Memory B cell (primary cell): ENCODE measurements around the gene PPP1R9A.

Experiments used
- ATAC-seq: fragments of 150-1000 bp; cut with Tn5 transposase; 2 replicates; pipeline ENCODE4 v1.10.0; 2021; ENCODE audit warnings: low read depth, mild to moderate bottlenecking, moderate library complexity
- DNase-seq, 2 donors: peaks; one replicate each; pipeline ENCODE4 v3.0.0; 2022; ENCODE audit warnings: low spot score in 2 of 2
- H3K27ac Mint-ChIP-seq: one replicate; pipeline ENCODE4 v1.8.0; 2022; ENCODE audit warnings: mild to moderate bottlenecking, moderate library complexity, mixed read lengths
- H3K27me3 Mint-ChIP-seq: one replicate; pipeline ENCODE4 v1.8.0; 2022; ENCODE audit warnings: mixed read lengths
- H3K36me3 Mint-ChIP-seq: one replicate; pipeline ENCODE4 v1.8.0; 2022; ENCODE audit warnings: mild to moderate bottlenecking, mixed read lengths
- H3K4me1 Mint-ChIP-seq: one replicate; pipeline ENCODE4 v1.8.0; 2022; ENCODE audit warnings: mixed read lengths
- H3K4me3 Mint-ChIP-seq: one replicate; pipeline ENCODE4 v1.8.0; 2022; ENCODE audit warnings: mild to moderate bottlenecking, moderate library complexity, mixed read lengths
- H3K9me3 Mint-ChIP-seq: one replicate; pipeline ENCODE4 v1.8.0; 2022; ENCODE audit warnings: mixed read lengths

PPP1R9A gene

DNA sequence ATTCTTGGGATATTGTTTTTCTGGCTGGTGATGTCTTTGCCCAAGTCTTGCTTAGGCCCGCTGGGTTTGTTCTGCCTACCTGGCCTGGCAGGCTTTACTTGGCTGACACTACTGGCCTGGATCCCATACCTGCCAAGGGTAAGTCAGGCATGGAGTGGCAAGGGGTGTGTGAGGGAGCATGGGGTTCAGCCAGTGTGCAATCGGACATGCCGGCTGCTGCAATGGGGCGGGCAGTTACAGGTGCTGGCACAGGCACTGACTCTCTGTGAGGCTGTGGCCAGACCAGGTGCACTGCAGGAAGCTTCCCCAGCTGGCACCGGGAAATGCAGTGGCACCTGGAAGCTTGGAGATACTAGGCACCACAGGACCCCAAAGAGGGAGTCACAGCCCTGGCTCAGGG lies 248.6 kb downstream of the PPP1R9A start:
- H3K4me3 Mint-ChIP-seq: no peak overlapping the region
- H3K9me3 Mint-ChIP-seq: peaks cover 2% of the 10 kb centered on the region
- H3K36me3 Mint-ChIP-seq: no peaks in the 10 kb centered on the region
- H3K4me1 Mint-ChIP-seq: no peaks in the 10 kb centered on the region
- ATAC-seq (no peak), DNase-seq (no peak)
- H3K27ac Mint-ChIP-seq: no peak overlapping the region
- H3K27me3 Mint-ChIP-seq: no peaks in the 10 kb centered on the region

DNA sequence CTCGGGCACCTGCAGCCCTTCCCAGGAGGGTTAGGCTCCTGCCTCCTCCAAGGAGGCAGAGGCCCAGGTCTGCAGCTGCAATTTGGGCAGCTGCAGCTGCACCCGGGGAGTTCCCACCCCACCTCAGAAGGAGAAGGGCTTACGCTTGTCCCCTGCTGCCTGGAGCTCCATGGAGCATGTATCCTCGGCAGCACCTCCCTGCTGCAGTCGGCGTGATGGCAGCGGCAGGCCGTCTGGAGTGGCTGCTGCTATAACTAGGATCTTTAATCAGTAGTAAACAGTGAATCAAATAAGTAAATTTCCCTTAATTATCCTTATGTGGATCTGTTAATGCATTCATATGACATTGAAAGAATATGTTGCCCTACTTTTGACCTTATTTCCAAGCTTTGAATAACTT lies 250.0 kb downstream of the PPP1R9A start:
- H3K4me3 Mint-ChIP-seq: no peak overlapping the region
- no peaks in the 10 kb centered on the region for H3K27me3 Mint-ChIP-seq
- H3K36me3 Mint-ChIP-seq: no peaks in the 10 kb centered on the region
- peaks cover 2% of the 10 kb centered on the region for H3K9me3 Mint-ChIP-seq
- no peaks in the 10 kb centered on the region for H3K4me1 Mint-ChIP-seq
- ATAC-seq (no peak), DNase-seq (no peak)
- H3K27ac Mint-ChIP-seq: no peak overlapping the region

DNA sequence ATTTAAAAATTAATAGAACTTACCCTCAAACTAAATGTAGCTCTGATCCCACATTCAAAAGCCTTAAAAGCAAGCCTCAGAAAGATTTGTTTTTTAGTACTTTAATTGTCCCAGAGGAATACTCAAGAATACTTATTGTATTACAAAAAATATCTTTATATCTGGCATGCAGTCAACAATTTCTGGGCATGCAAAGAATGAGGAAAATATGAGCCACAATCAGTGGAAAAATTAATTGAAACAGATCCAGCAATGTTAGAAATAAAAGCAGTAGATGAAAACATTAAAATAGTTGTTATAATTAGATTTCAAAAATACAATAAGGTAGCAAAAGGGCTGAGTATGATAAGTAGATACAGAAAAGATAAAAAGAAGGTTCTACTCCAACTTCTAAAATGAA lies 262.3 kb downstream of the PPP1R9A start:
- no peak overlapping the region for H3K4me3 Mint-ChIP-seq
- H3K4me1 Mint-ChIP-seq: no peaks in the 10 kb centered on the region
- no peak overlapping the region for H3K27ac Mint-ChIP-seq
- H3K36me3 Mint-ChIP-seq: no peaks in the 10 kb centered on the region
- no peaks in the 10 kb centered on the region for H3K9me3 Mint-ChIP-seq
- H3K27me3 Mint-ChIP-seq: peaks cover 5% of the 10 kb centered on the region
- ATAC-seq (no peak), DNase-seq (no peak)

DNA sequence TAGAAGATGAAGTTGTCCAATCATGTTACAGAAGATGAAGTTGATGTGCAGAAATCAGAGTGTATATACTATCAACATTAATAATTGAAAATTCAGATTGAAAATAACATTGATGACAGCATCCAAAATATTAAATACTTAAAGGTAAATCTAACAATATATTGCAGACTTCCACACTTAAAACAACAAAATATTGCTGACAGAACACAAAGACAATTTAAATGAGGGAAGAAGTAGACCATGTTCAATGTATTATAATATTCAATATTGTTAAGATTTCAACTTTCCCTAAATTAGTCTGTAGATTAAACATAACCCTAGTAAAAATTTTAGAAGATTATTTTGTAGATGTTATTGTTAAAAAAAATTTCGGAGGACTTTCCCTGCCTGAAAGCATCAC lies 265.0 kb downstream of the PPP1R9A start:
- H3K4me1 Mint-ChIP-seq: no peaks in the 10 kb centered on the region
- ATAC-seq (no peak), DNase-seq (no peak)
- no peaks in the 10 kb centered on the region for H3K36me3 Mint-ChIP-seq
- H3K27me3 Mint-ChIP-seq: no peaks in the 10 kb centered on the region
- peaks cover 2% of the 10 kb centered on the region for H3K9me3 Mint-ChIP-seq
- no peak overlapping the region for H3K4me3 Mint-ChIP-seq
- no peak overlapping the region for H3K27ac Mint-ChIP-seq

DNA sequence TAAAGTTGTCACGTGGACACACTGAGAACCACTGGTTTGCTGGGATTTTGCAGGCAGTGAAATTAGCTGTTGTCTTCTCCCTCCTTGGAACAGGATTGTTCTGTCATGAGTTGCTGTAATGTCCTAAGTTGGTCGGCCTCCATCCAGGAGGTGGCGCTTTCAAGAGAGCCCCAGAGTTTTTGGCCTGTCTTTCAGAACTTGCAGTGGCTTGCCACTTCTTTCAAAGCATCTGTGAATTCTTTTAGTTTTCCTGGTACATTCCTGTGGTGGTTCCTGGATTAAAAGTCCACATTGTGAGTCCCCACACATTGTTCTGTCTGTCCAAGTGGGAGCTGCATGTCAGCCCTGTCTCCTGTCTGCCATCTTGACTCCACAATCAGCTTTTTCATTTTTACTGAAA lies 283.1 kb downstream of the PPP1R9A start:
- no peak for DNase-seq
- ATAC-seq: no peak

DNA sequence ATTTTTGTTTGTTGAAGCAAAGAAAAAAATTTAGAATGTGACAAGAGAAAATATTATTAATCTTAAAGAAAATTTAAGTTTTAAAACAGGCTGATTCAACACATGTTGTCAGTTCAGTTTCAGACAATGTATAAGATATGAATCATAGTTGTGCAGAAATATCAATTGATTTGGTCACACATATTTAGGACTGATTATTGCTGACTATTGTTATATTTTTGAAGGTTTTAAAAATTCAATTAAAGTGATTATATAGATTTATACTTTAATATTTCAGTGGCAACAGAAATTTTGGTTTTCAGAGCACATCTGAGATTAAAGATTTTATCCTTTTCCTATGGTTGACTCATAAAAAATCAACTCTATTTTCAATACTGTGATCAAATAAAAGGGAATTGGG lies 284.4 kb downstream of the PPP1R9A start:
- Mint-ChIP-seq H3K27me3 (no peaks in the 10 kb centered on the region), H3K4me3 (no peak overlapping the region), H3K36me3 (no peaks in the 10 kb centered on the region), H3K9me3 (no peaks in the 10 kb centered on the region), H3K4me1 (no peaks in the 10 kb centered on the region), H3K27ac (no peak overlapping the region)
- ATAC-seq (no peak), DNase-seq (no peak)

More for the DNA sequence above, 283.1 kb downstream of the PPP1R9A start:
- Mint-ChIP-seq H3K27ac (no peak overlapping the region), H3K4me1 (no peaks in the 10 kb centered on the region), H3K4me3 (no peak overlapping the region), H3K27me3 (no peaks in the 10 kb centered on the region), H3K36me3 (no peaks in the 10 kb centered on the region), H3K9me3 (no peaks in the 10 kb centered on the region)

DNA sequence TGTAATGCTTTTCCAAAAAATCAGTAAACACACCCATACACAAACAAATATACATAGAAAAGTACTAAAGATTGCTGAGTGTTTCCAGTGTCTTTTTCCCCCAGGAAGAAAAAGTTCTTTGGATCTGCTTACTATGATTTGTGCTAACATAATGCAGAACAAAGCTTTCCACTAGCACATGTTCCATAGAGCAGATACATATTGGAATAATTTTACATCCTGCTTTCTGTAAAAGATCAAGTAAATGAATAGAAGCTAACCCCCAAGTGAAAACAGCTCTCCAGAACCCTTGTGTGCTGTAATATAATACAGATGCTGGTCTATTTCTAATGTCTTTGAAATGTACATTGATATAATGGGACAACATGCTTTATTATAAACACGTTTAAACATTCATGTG lies 291.5 kb downstream of the PPP1R9A start:
- no peaks in the 10 kb centered on the region for H3K9me3 Mint-ChIP-seq
- no peak overlapping the region for H3K27ac Mint-ChIP-seq
- DNase-seq (no peak), ATAC-seq (no peak)
- H3K4me1 Mint-ChIP-seq: no peaks in the 10 kb centered on the region
- no peaks in the 10 kb centered on the region for H3K27me3 Mint-ChIP-seq
- H3K4me3 Mint-ChIP-seq: no peak overlapping the region
- no peaks in the 10 kb centered on the region for H3K36me3 Mint-ChIP-seq

DNA sequence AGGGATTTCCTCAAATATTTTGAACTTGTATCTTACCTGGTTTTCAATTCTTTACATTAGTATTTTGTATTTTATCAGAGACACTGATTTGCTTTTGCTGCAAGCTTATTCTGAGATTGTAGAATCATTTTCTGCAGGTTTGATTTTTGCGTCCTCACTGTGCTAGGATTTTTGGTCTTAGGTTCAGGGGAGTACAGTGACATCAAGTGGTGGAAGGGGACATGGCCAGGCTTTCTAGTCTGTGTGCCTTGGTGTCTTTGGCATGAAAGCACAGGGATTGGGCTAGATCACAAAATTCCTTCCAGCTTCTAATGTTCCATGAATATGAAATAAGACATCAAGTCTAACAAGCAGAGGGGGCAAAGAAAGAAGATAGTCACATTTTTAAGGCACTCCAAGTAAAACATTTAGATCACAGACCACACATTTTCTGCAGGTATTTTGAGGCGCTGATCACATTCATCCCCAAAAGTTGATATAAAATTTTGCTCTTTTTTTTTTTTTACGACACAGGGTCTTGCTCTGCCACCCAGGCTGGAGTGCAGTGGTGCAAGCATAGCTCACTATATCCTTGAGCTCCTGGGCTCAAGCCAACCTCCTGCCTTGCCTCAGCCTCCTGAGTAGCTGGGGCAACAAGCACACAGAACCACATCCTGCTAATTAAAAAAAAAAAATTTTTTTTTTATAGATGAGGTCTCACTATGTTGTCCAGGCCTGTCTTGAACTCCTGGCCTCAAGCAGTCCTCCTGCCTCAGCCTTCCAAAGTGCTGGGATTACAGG lies 292.6 kb downstream of the PPP1R9A start:
- DNase-seq (no peak), ATAC-seq (no peak)
- no peaks in the 10 kb centered on the region for H3K4me1 Mint-ChIP-seq

DNA sequence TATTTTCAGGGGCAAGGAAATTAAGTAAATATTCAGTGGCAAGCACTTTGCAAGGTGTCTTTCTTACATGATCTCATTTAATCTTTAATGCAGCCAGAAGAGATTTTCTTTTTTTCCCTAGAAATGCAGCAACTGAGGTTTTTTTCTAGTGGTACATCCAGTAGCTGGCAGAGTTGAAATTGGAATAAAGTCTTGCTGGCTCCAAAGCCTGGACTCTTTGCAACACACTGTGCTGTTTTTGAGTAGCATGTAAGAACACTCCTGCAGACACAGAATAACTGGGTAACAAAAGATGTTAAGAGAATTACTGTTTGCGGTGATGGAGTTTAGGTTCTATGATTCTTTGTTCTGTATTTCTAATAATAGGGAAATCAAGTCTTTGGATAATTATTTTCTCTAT lies 293.3 kb downstream of the PPP1R9A start:
- H3K4me1 Mint-ChIP-seq: no peaks in the 10 kb centered on the region
- no peak for DNase-seq
- no peak overlapping the region for H3K4me3 Mint-ChIP-seq
- no peaks in the 10 kb centered on the region for H3K36me3 Mint-ChIP-seq
- ATAC-seq: no peak
- peaks cover 6% of the 10 kb centered on the region for H3K27me3 Mint-ChIP-seq
- H3K27ac Mint-ChIP-seq: no peak overlapping the region
- H3K9me3 Mint-ChIP-seq: peaks cover 2% of the 10 kb centered on the region

More for the DNA sequence above, 292.6 kb downstream of the PPP1R9A start:
- H3K4me3 Mint-ChIP-seq: no peak overlapping the region
- H3K27me3 Mint-ChIP-seq: peaks cover 6% of the 10 kb centered on the region
- no peaks in the 10 kb centered on the region for H3K36me3 Mint-ChIP-seq
- H3K27ac Mint-ChIP-seq: no peak overlapping the region
- peaks cover 2% of the 10 kb centered on the region for H3K9me3 Mint-ChIP-seq

DNA sequence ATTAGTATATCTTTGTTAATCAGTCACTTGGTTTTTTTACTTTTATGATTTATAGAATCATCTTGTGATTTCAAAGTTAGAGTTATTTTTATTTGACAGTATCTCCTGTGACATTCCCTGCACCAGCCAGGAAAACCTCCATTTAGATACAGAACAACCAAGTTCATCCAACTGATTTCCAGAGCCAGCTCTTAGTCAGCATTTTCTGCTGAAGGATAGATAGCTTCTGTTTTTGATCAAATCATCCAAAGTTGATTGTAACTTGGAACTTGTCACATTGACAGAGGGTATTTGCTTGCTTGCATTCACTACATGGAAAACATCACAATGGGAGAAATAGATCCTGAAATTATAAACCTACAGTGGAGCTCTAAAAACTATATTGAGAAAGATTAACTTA lies 294.3 kb downstream of the PPP1R9A start:
- DNase-seq (no peak), ATAC-seq (no peak)
- H3K4me3 Mint-ChIP-seq: no peak overlapping the region
- H3K4me1 Mint-ChIP-seq: no peaks in the 10 kb centered on the region
- no peaks in the 10 kb centered on the region for H3K36me3 Mint-ChIP-seq
- no peak overlapping the region for H3K27ac Mint-ChIP-seq
- peaks cover 2% of the 10 kb centered on the region for H3K9me3 Mint-ChIP-seq
- H3K27me3 Mint-ChIP-seq: peaks cover 6% of the 10 kb centered on the region

DNA sequence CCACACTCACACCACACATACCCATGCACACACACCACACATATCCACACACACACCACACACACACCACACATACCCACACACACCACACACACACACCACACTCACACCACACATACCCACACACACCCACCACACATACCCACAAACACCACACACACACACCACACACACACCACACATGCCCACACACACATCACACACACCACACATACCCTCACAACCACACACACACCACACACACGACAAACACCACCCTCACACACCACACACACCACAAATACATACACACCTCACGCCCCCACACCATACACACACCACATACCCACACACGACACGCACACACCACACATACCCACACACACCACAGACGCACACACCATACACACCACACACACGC lies 297.2 kb downstream of the PPP1R9A start:
- H3K27me3 Mint-ChIP-seq: peaks cover 6% of the 10 kb centered on the region

DNA sequence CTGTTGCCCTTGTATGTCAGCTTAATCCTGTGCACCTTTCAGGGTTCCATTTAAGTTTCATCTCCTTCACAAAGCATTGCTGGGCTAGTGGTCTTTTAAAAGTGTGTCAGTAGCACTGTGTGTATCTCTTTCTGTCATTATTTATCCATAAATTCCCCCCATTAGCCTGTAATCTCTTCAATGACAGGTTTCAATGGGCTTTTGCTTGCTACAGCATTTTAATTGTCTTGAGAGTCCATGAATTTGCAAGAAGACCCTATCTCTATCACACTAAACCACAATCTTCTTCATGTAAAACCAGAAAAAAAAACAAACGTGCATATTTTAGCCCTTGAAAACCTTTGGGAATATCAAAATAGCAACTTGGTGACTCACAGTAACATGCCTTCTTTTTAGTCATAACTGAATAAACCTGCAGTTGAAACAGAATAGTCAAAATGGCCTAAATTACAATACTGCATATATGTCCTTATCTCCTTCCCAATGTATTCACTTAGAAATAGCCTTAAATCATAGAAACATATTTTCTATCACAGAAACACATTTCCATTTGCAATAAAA lies 298.4 kb downstream of the PPP1R9A start:
- DNase-seq (no peak), ATAC-seq (no peak)
- H3K4me1 Mint-ChIP-seq: no peaks in the 10 kb centered on the region
- peaks cover 2% of the 10 kb centered on the region for H3K9me3 Mint-ChIP-seq
- H3K27ac Mint-ChIP-seq: no peak overlapping the region
- H3K36me3 Mint-ChIP-seq: no peaks in the 10 kb centered on the region
- peaks cover 6% of the 10 kb centered on the region for H3K27me3 Mint-ChIP-seq
- H3K4me3 Mint-ChIP-seq: no peak overlapping the region

More for the DNA sequence above, 297.2 kb downstream of the PPP1R9A start:
- no peak overlapping the region for H3K4me3 Mint-ChIP-seq
- no peaks in the 10 kb centered on the region for H3K36me3 Mint-ChIP-seq
- H3K27ac Mint-ChIP-seq: no peak overlapping the region
- H3K4me1 Mint-ChIP-seq: no peaks in the 10 kb centered on the region
- no peak for DNase-seq
- peaks cover 2% of the 10 kb centered on the region for H3K9me3 Mint-ChIP-seq
- ATAC-seq: no peak

DNA sequence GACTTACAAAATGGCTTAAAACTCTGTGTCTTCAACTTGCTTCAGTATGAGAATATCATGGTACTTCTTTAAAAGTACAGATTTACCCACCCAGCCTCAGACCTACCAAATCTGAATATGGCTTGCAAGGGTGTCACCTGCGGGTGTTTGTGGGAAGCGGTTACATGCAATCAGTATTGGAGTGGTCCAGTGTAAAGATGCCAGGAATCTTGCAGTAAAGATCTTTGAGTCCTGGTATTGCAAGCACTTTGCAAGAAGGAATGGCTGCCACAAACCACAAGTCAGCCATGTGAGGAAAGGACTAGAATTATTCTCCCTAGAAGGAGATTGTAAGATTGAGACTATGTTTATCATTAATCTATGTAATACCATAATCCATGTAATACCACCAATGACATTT lies 301.9 kb downstream of the PPP1R9A start:
- H3K27ac Mint-ChIP-seq: no peak overlapping the region
- H3K4me3 Mint-ChIP-seq: no peak overlapping the region
- ATAC-seq: no peak
- H3K27me3 Mint-ChIP-seq: peaks cover 6% of the 10 kb centered on the region
- no peaks in the 10 kb centered on the region for H3K36me3 Mint-ChIP-seq
- H3K9me3 Mint-ChIP-seq: peaks cover 2% of the 10 kb centered on the region
- no peaks in the 10 kb centered on the region for H3K4me1 Mint-ChIP-seq
- DNase-seq: no peak

DNA sequence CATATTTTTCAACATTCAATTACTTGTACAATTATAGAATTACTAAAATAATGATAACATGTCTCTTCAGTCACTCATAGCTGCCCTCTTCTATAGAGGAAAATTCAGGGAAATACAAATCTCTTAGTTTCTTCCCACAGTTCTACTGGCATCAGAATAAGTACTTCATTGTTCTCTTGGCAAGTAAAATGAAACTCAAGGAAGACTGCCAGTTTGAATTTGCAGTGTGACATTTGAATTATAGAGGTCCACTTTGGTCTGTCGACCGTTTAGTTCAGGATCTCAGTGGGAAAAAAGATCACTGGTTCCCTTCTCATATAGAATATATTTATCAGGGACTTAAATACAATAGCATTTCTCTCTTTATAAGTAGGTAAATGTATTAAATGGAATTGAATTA lies 302.4 kb downstream of the PPP1R9A start:
- DNase-seq (no peak), ATAC-seq (no peak)
- Mint-ChIP-seq H3K4me1 (no peaks in the 10 kb centered on the region), H3K4me3 (no peak overlapping the region), H3K36me3 (no peaks in the 10 kb centered on the region), H3K27ac (no peak overlapping the region), H3K27me3 (peaks cover 1% of the 10 kb centered on the region), H3K9me3 (peaks cover under 1% of the 10 kb centered on the region)

DNA sequence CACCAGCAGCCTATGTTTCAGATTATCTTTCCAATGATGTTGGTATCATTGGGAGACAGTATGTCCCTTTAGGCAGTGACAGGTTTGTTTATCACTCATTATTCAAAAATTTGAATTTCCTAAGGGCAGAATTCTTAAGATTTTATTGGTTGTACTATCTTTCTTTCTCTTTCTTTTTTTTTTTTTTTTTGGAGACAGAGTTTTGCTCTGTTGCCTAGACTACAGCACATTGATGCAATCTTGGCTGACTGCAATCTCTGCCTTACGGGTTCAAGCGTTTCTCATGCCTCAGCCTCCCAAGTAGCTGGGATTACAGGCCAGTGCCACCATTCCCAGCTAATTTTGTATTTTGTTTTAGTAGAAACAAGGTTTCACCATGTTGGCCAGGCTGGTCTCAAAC lies 305.8 kb downstream of the PPP1R9A start:
- ATAC-seq (no peak), DNase-seq (no peak)
- Mint-ChIP-seq H3K27me3 (no peaks in the 10 kb centered on the region), H3K4me3 (no peak overlapping the region), H3K27ac (no peak overlapping the region), H3K4me1 (no peaks in the 10 kb centered on the region), H3K9me3 (no peaks in the 10 kb centered on the region), H3K36me3 (no peaks in the 10 kb centered on the region)
